ENCODE results near the gene C1S.

Gene C1S

GRCh38 chr12:7058163-7058845 is 2.2 kb upstream of the C1S start:
- Histone ChIP-seq H3K4me2 (no peak overlapping the region), H3K27me3 (ENCODE audit: insufficient read depth, low read depth) (no peaks in the 10 kb centered on the region), H3K79me2 (ENCODE audit: insufficient read depth, low read depth) (no peaks in the 10 kb centered on the region), H3K27ac (no peak overlapping the region), H3K9ac (no peak overlapping the region), H4K20me1 (ENCODE audit: insufficient read depth) (no peaks in the 10 kb centered on the region), H3K36me3 (ENCODE audit: insufficient read depth) (no peaks in the 10 kb centered on the region), H3K4me1 (ENCODE audit: low read depth, poor library complexity, severe bottlenecking) (no peaks in the 10 kb centered on the region), H2AFZ (ENCODE audit: low read depth) (no peak overlapping the region), H3K4me3 (IDR thresholded peaks at IDR 0.05; ENCODE audit: insufficient read depth, low read depth, low read length) (no peak overlapping the region)
- TF ChIP-seq CTCF (conservative IDR thresholded peaks at IDR 0.05; ENCODE audit: low read depth, low read length), result no peak

- Histone ChIP-seq H3K4me1 (ENCODE audit: low read depth, poor library complexity, severe bottlenecking) (no peaks in the 10 kb centered on the region), H3K27me3 (ENCODE audit: insufficient read depth, low read depth) (no peaks in the 10 kb centered on the region), H3K27ac (no peak overlapping the region), H3K36me3 (ENCODE audit: insufficient read depth) (no peaks in the 10 kb centered on the region), H2AFZ (ENCODE audit: low read depth) (no peak overlapping the region), H3K4me3 (IDR thresholded peaks at IDR 0.05; ENCODE audit: insufficient read depth, low read depth, low read length) (no peak overlapping the region), H4K20me1 (ENCODE audit: insufficient read depth) (no peaks in the 10 kb centered on the region), H3K79me2 (ENCODE audit: insufficient read depth, low read depth) (no peaks in the 10 kb centered on the region), H3K9ac (no peak overlapping the region), H3K4me2 (no peak overlapping the region)
- TF ChIP-seq CTCF (conservative IDR thresholded peaks at IDR 0.05; ENCODE audit: low read depth, low read length), result no peak
Measured at GRCh38 chr12:7058850-7059395, 1.6 kb upstream of the C1S start.

GRCh38 chr12:7059780-7060179 is 738 bp upstream of the C1S start:
- no peaks in the 10 kb centered on the region for H3K4me1 ChIP-seq (ENCODE audit: low read depth, poor library complexity, severe bottlenecking)
- no peaks in the 10 kb centered on the region for H3K79me2 ChIP-seq (ENCODE audit: insufficient read depth, low read depth)
- H3K27ac ChIP-seq, result no peak overlapping the region
- H3K36me3 ChIP-seq (ENCODE audit: insufficient read depth), result no peaks in the 10 kb centered on the region
- H3K4me3 ChIP-seq (IDR thresholded peaks at IDR 0.05; ENCODE audit: insufficient read depth, low read depth, low read length), result no peak overlapping the region
- no peaks in the 10 kb centered on the region for H3K27me3 ChIP-seq (ENCODE audit: insufficient read depth, low read depth)
- H3K9ac ChIP-seq, result no peak overlapping the region
- no peak overlapping the region for H3K4me2 ChIP-seq
- no peak for TF ChIP-seq CTCF (conservative IDR thresholded peaks at IDR 0.05; ENCODE audit: low read depth, low read length)
- H2AFZ ChIP-seq (ENCODE audit: low read depth), result no peak overlapping the region
- H4K20me1 ChIP-seq (ENCODE audit: insufficient read depth), result no peaks in the 10 kb centered on the region

GRCh38 chr12:7061138-7061537 is 620 bp downstream of the C1S start:
- no peaks in the 10 kb centered on the region for H4K20me1 ChIP-seq (ENCODE audit: insufficient read depth)
- H3K4me3 ChIP-seq (IDR thresholded peaks at IDR 0.05; ENCODE audit: insufficient read depth, low read depth, low read length), result no peak overlapping the region
- no peak for TF ChIP-seq CTCF (conservative IDR thresholded peaks at IDR 0.05; ENCODE audit: low read depth, low read length)
- H3K79me2 ChIP-seq (ENCODE audit: insufficient read depth, low read depth), result no peaks in the 10 kb centered on the region
- no peak overlapping the region for H3K27ac ChIP-seq
- H3K36me3 ChIP-seq (ENCODE audit: insufficient read depth), result no peaks in the 10 kb centered on the region
- no peak overlapping the region for H3K4me2 ChIP-seq
- H2AFZ ChIP-seq (ENCODE audit: low read depth), result no peak overlapping the region
- H3K27me3 ChIP-seq (ENCODE audit: insufficient read depth, low read depth), result no peaks in the 10 kb centered on the region
- no peaks in the 10 kb centered on the region for H3K4me1 ChIP-seq (ENCODE audit: low read depth, poor library complexity, severe bottlenecking)
- no peak overlapping the region for H3K9ac ChIP-seq

Data from KMS-11 (cell line).